ENCODE measurements around the gene C4BPA.

The C4BPA gene

DNA sequence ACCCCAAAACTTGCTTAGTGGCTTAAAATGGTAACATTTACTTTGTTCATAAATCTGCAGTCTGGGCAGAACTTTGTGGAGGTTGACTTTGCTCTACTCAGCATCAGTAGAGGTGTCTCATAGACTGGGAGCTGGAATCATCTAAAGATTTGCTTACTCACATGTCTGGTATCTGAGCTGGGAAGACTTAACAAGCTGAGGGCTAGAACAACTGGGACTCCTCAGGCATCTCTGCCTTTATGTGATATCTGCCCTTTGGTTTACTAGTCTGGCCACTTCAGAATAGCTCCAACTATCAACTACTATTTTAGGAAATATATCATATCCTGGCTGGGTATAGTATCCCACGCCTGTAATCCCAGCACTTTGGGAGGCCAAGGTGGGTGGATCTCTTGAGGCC, 82.5 kb downstream of the C4BPA start:
- no peak for DNase-seq (ENCODE audit: low read depth, low spot score)

DNA sequence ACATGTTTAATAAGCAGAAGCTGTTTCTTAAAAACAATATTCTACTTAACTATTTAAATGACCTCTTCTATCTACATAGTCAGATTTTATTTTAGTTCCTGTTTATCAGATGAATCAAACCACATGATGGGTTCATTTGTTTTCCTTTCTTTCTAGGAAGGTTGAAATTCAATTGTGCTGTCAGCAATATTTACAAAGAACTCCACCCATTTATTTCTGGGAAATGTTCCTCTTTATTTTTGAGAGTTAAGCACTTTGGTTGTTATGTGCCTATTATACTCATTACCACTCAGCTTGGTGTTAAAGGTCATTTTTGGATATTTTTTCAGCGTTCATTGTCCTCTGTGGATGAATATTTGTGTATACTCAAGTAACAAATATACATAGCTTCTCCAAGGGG, 84.9 kb downstream of the C4BPA start:
- no peak for DNase-seq (ENCODE audit: low read depth, low spot score)

GRCh38 chr1:207191061-207191460, 87.0 kb downstream of the C4BPA start:
- DNase-seq (ENCODE audit: low read depth, low spot score): no peak

- no peak for DNase-seq (ENCODE audit: low read depth, low spot score)
Observed at GRCh38 chr1:207191776-207192175, 87.7 kb downstream of the C4BPA start.

DNA sequence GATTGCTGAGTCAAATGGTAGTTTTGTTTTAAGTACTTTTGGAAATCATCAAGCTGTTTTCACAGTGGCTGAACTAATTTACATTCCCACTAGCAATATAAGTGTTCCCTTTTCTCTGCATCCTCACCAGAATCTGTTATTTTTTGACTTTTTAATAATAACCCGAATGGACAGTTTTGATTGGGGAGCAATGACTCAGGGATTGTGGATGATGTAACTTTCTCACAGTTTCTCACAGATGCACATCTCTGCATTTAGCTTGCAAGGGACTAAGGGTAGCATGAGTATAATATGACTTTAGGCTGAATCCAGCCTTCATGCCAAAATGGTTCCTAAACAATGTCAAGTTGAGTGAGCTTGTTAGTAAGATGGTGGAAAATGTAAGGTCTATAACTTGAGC, 90.2 kb downstream of the C4BPA start:
- DNase-seq (ENCODE audit: low read depth, low spot score): no peak

Data from smooth muscle cell of the brain vasculature (primary cell).